ENCODE measurements around the gene GPR158. TPM values are rescaled to one million over a fixed set of nuclear protein-coding genes. Genes with fewer than 3 reads are reported as not detected.

The GPR158 gene
- total and polyA plus RNA-seq, 2 of the 8 experiments (the other 6 are each of a cell fraction or from before 2014, with no cell fraction given): 0.14 to 0.78 TPM

GRCh38 chr10:25285809-25286208 lies 111.0 kb downstream of the GPR158 start:
- DNase-seq (ENCODE audit: low read depth in 1 of 2, low spot score in 2 of 2) (no peak), FAIRE-seq (no peak)
- no peak overlapping the region for H3K18ac ChIP-seq (ENCODE audit: extremely low read depth, low read length)
- H2AK5ac ChIP-seq (ENCODE audit: low read depth, low read length): no peak overlapping the region
- no peak overlapping the region for H4K8ac ChIP-seq (ENCODE audit: extremely low read depth, insufficient read depth, low read length)
- no peak overlapping the region for H4K5ac ChIP-seq (ENCODE audit: insufficient read length, low read depth, low read length)
- no peak overlapping the region for H2AFZ ChIP-seq (ENCODE audit: low read length)
- no peak overlapping the region for H4K91ac ChIP-seq (replicated peaks; ENCODE audit: insufficient read length, low read length)
- TF ChIP-seq NRF1 (IDR thresholded peaks at IDR 0.05; ENCODE audit: low read depth, low read length) (no peak), JUND (IDR thresholded peaks at IDR 0.05; ENCODE audit: low read length) (no peak), POLR2AphosphoS5 (IDR thresholded peaks at IDR 0.05; ENCODE audit: low read depth, low read length) (no peak), JUN (IDR thresholded peaks at IDR 0.05; ENCODE audit: low read depth, low read length) (no peak)
- H3K27me3 ChIP-seq (replicated peaks in 1 of 4; ENCODE audit: control insufficient read depth in 3 of 4, extremely low read depth in 1 of 4, insufficient read depth in 3 of 4, low read length in 3 of 4): no peaks in the 10 kb centered on the region
- no peak overlapping the region for H2BK12ac ChIP-seq (ENCODE audit: low read depth, low read length)
- no peak overlapping the region for H3K23ac ChIP-seq (ENCODE audit: insufficient read length)
- CTCF ChIA-PET (ENCODE audit: partially characterized antibody): no interaction called here
- no peak overlapping the region for H3K14ac ChIP-seq (ENCODE audit: insufficient read length)
- POLR2A ChIA-PET (ENCODE audit: partially characterized antibody): no interaction called here
- peaks cover 4 to 14% of the 10 kb centered on the region in 2 experiments; a peak in 2 of 4 replicates for H3K9me3 ChIP-seq (ENCODE audit: insufficient read depth in 2 of 2, low read depth in 1 of 2, low read length in 1 of 2)
- H3K56ac ChIP-seq (replicated peaks; ENCODE audit: insufficient read length, low read depth, low read length): no peak overlapping the region
- no peaks in the 10 kb centered on the region for H3K36me3 ChIP-seq (ENCODE audit: control insufficient read depth in 2 of 4, insufficient read depth in 4 of 4, low read length in 3 of 4)
- H3K23me2 ChIP-seq (ENCODE audit: low read depth, low read length): no peaks in the 10 kb centered on the region
- H3K79me1 ChIP-seq (ENCODE audit: low read depth, low read length): no peaks in the 10 kb centered on the region
- WGBS, 2 experiments (ENCODE audit: extremely low coverage in 1 of 2, insufficient coverage in 1 of 2, insufficient read length in 1 of 2, insufficient replicate concordance in 2 of 2, low coverage in 1 of 2, low lambda C conversion rate in 2 of 2, missing lambda C conversion rate in 1 of 2): 74% methylated on average over 2 of the region's 2 CpGs; no CpG with 5 or more reads in 1 of the 2 experiments
- H4K20me1 ChIP-seq (replicated peaks in 1 of 2; ENCODE audit: control insufficient read depth in 1 of 2, insufficient read depth in 2 of 2, low read length in 2 of 2): no peaks in the 10 kb centered on the region
- H3K27ac ChIP-seq (ENCODE audit: low read depth, low read length): no peak overlapping the region
- no peak overlapping the region for H3K4me3 ChIP-seq (ENCODE audit: extremely low read depth in 1 of 4, insufficient read depth in 2 of 4, low read depth in 3 of 4, low read length in 4 of 4)
- H2BK120ac ChIP-seq (replicated peaks; ENCODE audit: low read depth, low read length): no peak overlapping the region
- no peaks in the 10 kb centered on the region for H3K4me1 ChIP-seq (replicated peaks in 1 of 4; ENCODE audit: control insufficient read depth in 3 of 4, insufficient read depth in 4 of 4, low read length in 3 of 4)
- H2BK15ac ChIP-seq (ENCODE audit: low read length): no peak overlapping the region
- H3K79me2 ChIP-seq (ENCODE audit: control insufficient read depth in 1 of 2, insufficient read depth in 2 of 2, low read length in 2 of 2): no peaks in the 10 kb centered on the region
- H3K4ac ChIP-seq (replicated peaks; ENCODE audit: insufficient read length, low read depth, low read length): no peak overlapping the region
- no peak overlapping the region for H3K4me2 ChIP-seq (ENCODE audit: insufficient read depth in 1 of 2, low read depth in 2 of 2, low read length in 2 of 2)
- H2BK5ac ChIP-seq (ENCODE audit: low read depth, low read length): no peak overlapping the region
- H3K9ac ChIP-seq (replicated peaks in 1 of 4; ENCODE audit: extremely low read depth in 1 of 4, low read depth in 3 of 4, low read length in 3 of 4): no peak overlapping the region
- H2BK20ac ChIP-seq (ENCODE audit: low read length): no peak overlapping the region
